ENCODE results near the gene EXOC6B.

DNA sequence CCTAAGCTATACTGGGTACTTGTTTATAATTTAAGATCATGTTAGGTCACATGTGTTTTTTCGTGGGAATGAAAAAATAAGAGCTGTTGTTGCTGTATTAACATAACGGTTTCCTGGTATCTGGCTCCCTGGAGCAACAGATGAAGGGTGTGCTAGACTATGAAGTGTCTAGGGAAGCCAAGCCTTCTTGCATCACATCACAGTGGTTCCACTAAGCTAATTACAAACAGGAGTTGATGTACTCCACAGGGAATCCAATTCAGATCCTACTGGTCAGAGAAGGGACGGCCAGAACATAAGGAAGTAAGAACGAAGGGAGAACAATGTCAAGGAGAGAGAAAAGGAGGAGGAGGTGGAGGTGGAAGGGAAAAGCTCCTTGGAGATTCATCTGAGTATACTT, 485.2 kb downstream of the EXOC6B start:
- TF ChIP-seq, protein P1, sequence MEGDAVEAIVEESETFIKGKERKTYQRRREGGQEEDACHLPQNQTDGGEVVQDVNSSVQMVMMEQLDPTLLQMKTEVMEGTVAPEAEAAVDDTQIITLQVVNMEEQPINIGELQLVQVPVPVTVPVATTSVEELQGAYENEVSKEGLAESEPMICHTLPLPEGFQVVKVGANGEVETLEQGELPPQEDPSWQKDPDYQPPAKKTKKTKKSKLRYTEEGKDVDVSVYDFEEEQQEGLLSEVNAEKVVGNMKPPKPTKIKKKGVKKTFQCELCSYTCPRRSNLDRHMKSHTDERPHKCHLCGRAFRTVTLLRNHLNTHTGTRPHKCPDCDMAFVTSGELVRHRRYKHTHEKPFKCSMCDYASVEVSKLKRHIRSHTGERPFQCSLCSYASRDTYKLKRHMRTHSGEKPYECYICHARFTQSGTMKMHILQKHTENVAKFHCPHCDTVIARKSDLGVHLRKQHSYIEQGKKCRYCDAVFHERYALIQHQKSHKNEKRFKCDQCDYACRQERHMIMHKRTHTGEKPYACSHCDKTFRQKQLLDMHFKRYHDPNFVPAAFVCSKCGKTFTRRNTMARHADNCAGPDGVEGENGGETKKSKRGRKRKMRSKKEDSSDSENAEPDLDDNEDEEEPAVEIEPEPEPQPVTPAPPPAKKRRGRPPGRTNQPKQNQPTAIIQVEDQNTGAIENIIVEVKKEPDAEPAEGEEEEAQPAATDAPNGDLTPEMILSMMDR (conservative IDR thresholded peaks at IDR 0.05), result no peak
- TF ChIP-seq EZH2 (IDR thresholded peaks at IDR 0.05; ENCODE audit: low read depth), result no peak
